ENCODE results near the gene SFMBT2. TPM values are rescaled to one million over a fixed set of nuclear protein-coding genes. Genes with fewer than 3 reads are reported as not detected.

SFMBT2 gene
- total and polyA plus RNA-seq, 10 of the 15 experiments (the other 5 are each of a cell fraction or from before 2014, with no cell fraction given): 2.8 to 29.6 (median 15.1) TPM

GRCh38 chr10:7338469-7338868 is 72.4 kb downstream of the SFMBT2 start:
- BruUV-seq (replicated peaks): no TSS peak
- ChIA-PET RAD21 (ENCODE audit: unreplicated experiment) (interaction anchor here (0.9 to 1.2 kb wide), 3 partner anchors 10 to 98 kb away, joined by 3 to 5 read pairs (median 3); partner anchors contain the start of gene SFMBT2), POLR2A (no interaction called here), SMC1A (ENCODE audit: uncharacterized antibody, unreplicated experiment) (interaction anchor here (1.0 to 1.4 kb wide), 2 partner anchors 19 to 22 kb away, joined by 3 read pairs; no protein-coding TSS in a partner anchor), CTCF (interaction anchor here (1.4 kb wide), 1 partner anchor 187 kb away, joined by 3 read pairs; no protein-coding TSS in a partner anchor)
- 95% methylated on average over 7 of the region's 7 CpGs for WGBS (ENCODE audit: insufficient coverage, insufficient replicate concordance, low lambda C conversion rate, missing lambda C conversion rate)
- Histone ChIP-seq H3K27me3 (replicated peaks in 1 of 2; ENCODE audit: control insufficient read depth in 2 of 2, insufficient read depth in 2 of 2, low read length in 1 of 2) (no peaks in the 10 kb centered on the region), H2AFZ (ENCODE audit: control insufficient read depth, low read depth, low read length) (no peak overlapping the region), H3K36me3 (ENCODE audit: control insufficient read depth in 2 of 2, insufficient read depth in 2 of 2, low read length in 1 of 2) (peaks cover 12 to 26% of the 10 kb centered on the region in 2 experiments; a peak in 3 of 4 replicates), H4K20me1 (ENCODE audit: control insufficient read depth, insufficient read depth) (peaks cover 4% of the 10 kb centered on the region; the same call in 1 of the 2 replicates), H3K79me2 (ENCODE audit: control insufficient read depth, insufficient read depth, low read length) (peaks cover 40% of the 10 kb centered on the region), H3K4me3 (no peak overlapping the region), H3K9ac (ENCODE audit: control insufficient read depth, insufficient read depth, low read length) (no peak overlapping the region), H3K4me1 (ENCODE audit: control insufficient read depth, insufficient read depth, low read length) (peaks cover 9% of the 10 kb centered on the region), H3K9me3 (replicated peaks; ENCODE audit: control insufficient read depth, insufficient read depth, low read length) (no peaks in the 10 kb centered on the region; the same call in 2 of the 3 replicates), H3K4me2 (ENCODE audit: control insufficient read depth, insufficient read depth) (no peak overlapping the region), H3K27ac (ENCODE audit: control insufficient read depth, insufficient read depth) (no peak overlapping the region; the same call in 1 of the 2 replicates)
- ATAC-seq (no peak), FAIRE-seq (no peak), DNase-seq (ENCODE audit: low read depth, low spot score) (no peak)
- intact Hi-C loops (cut with micrococcal nuclease; ENCODE audit: unreplicated experiment): no loop called here
- no peak for TF ChIP-seq CREM (IDR thresholded peaks at IDR 0.05; ENCODE audit: low read depth)
- TF ChIP-seq, protein P1, sequence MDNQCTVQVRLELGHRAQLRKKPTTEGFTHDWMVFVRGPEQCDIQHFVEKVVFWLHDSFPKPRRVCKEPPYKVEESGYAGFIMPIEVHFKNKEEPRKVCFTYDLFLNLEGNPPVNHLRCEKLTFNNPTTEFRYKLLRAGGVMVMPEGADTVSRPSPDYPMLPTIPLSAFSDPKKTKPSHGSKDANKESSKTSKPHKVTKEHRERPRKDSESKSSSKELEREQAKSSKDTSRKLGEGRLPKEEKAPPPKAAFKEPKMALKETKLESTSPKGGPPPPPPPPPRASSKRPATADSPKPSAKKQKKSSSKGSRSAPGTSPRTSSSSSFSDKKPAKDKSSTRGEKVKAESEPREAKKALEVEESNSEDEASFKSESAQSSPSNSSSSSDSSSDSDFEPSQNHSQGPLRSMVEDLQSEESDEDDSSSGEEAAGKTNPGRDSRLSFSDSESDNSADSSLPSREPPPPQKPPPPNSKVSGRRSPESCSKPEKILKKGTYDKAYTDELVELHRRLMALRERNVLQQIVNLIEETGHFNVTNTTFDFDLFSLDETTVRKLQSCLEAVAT (IDR thresholded peaks at IDR 0.05): 0 out of 2 replicates have a peak, but pooled peaks have one; percentile 30
- in situ Hi-C loops (cut with MboI): no loop called here
